Stimulated activated CD8-positive, alpha-beta memory T cell treated with anti-CD3 and anti-CD28 coated beads, Interleukin-4, amount 100 ng/mL, for 4 hours (primary cell): ENCODE measurements around the gene KRT28.
A peak's percentile ranks its signal among the peaks of the same experiment; 100 is the strongest.
"Not testable (repeated sequence)": the region's sequence is repeated elsewhere in the genome, so short reads cannot be mapped to it uniquely, and the experiment has no call there.

Experiments
- DNase-seq, 2 donors: peaks; one replicate each; pipeline ENCODE4 v3.0.0-alpha.2; 2020; ENCODE audit warnings: low read depth in 2 of 2, low spot score in 1 of 2

KRT28 gene

GRCh38 chr17:40818733-40819527 lies 19.2 kb upstream of the KRT28 start:
- peak; percentile 63 to 69 for DNase-seq

- DNase-seq: no peak
Measured at GRCh38 chr17:40818343-40818732, 18.6 kb upstream of the KRT28 start.

- no peak for DNase-seq
Measured at GRCh38 chr17:40817103-40817682, 17.4 kb upstream of the KRT28 start.

- no peak for DNase-seq
Measured at GRCh38 chr17:40816569-40816968, 16.8 kb upstream of the KRT28 start.

GRCh38 chr17:40815381-40815780 lies 15.6 kb upstream of the KRT28 start:
- DNase-seq: no peak

GRCh38 chr17:40814657-40815056 lies 14.9 kb upstream of the KRT28 start:
- not testable (repeated sequence) for DNase-seq

GRCh38 chr17:40813804-40814203 lies 14.0 kb upstream of the KRT28 start:
- DNase-seq: no peak

GRCh38 chr17:40812639-40813038 lies 12.9 kb upstream of the KRT28 start:
- no peak for DNase-seq

- no peak for DNase-seq
Measured at GRCh38 chr17:40810494-40810893, 10.7 kb upstream of the KRT28 start.

- DNase-seq: no peak
Measured at GRCh38 chr17:40809721-40810421, 10.1 kb upstream of the KRT28 start.

- no peak for DNase-seq
Measured at GRCh38 chr17:40806131-40806530, 6.4 kb upstream of the KRT28 start.

- DNase-seq: peak; percentile 38 to 49
Measured at GRCh38 chr17:40803617-40804082, 3.9 kb upstream of the KRT28 start.

- DNase-seq: no peak
Measured at GRCh38 chr17:40801157-40801556, 1.4 kb upstream of the KRT28 start.

- DNase-seq: no peak
Measured at GRCh38 chr17:40800381-40800780, 622 bp upstream of the KRT28 start.

- DNase-seq: no peak
Measured at GRCh38 chr17:40796846-40797245, 2.9 kb downstream of the KRT28 start.

GRCh38 chr17:40795019-40795667 lies 4.6 kb downstream of the KRT28 start:
- no peak for DNase-seq

- no peak for DNase-seq
Measured at GRCh38 chr17:40794466-40794865, 5.3 kb downstream of the KRT28 start.

- DNase-seq: no peak
Measured at GRCh38 chr17:40793832-40794231, 5.9 kb downstream of the KRT28 start.

GRCh38 chr17:40791787-40792436 lies 7.8 kb downstream of the KRT28 start:
- no peak for DNase-seq

GRCh38 chr17:40791111-40791510 lies 8.6 kb downstream of the KRT28 start:
- no peak for DNase-seq

- no peak for DNase-seq
Measured at GRCh38 chr17:40782450-40782849, 17.3 kb downstream of the KRT28 start, which contains the start of gene KRT27. Gene KRT27, minus strand, starts transcription at chr17:40782550. Its CDS starts 57 bp downstream, at chr17:40782493.
